Measurements from ENCODE around the gene TOB1.
"Not testable (repeated sequence)": the region's sequence is repeated elsewhere in the genome, so short reads cannot be mapped to it uniquely, and the experiment has no call there.

DNA sequence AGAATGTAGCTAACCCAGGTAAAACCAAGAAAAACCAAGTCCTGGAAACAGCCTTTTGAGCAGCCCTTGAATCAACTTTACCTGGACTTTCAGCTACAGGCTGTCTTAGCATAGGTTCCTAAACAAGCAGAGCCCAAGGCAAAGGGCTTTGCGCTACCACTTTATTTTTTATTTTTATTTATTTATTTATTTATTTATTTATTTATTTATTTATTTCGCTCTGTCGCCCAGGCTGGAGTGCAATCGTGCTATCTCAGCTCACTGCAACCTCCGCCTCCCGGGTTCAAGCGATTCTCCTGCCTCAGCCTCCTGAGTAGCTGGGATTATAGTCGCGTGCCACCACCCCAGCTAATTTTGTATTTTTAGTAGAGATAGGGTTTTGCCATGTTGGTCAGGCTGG, 10.9 kb upstream of the TOB1 start:
- TF ChIP-seq, protein P1, sequence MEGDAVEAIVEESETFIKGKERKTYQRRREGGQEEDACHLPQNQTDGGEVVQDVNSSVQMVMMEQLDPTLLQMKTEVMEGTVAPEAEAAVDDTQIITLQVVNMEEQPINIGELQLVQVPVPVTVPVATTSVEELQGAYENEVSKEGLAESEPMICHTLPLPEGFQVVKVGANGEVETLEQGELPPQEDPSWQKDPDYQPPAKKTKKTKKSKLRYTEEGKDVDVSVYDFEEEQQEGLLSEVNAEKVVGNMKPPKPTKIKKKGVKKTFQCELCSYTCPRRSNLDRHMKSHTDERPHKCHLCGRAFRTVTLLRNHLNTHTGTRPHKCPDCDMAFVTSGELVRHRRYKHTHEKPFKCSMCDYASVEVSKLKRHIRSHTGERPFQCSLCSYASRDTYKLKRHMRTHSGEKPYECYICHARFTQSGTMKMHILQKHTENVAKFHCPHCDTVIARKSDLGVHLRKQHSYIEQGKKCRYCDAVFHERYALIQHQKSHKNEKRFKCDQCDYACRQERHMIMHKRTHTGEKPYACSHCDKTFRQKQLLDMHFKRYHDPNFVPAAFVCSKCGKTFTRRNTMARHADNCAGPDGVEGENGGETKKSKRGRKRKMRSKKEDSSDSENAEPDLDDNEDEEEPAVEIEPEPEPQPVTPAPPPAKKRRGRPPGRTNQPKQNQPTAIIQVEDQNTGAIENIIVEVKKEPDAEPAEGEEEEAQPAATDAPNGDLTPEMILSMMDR (IDR thresholded peaks at IDR 0.05; ENCODE audit: insufficient read depth, low read length, poor library complexity, severe bottlenecking): not testable (repeated sequence)
- not testable (repeated sequence) for TF ChIP-seq EZH2phosphoT487 (conservative IDR thresholded peaks at IDR 0.05; ENCODE audit: low read length)

Measured in SU-DHL-6 (cell line).